GM08714 (cell line): Measurements from ENCODE around the gene ARF5.

Experiments used
- H3K4me3 ChIP-seq: fragments of 200-500 bp; sonication (Bioruptor generic); 2 replicates; pipeline ENCODE4 v1.5.1; 2014; ENCODE audit warnings: mild to moderate bottlenecking, low read length, inconsistent platforms
- ZNF274 ChIP-seq: IDR thresholded peaks from 2 replicates; pipeline ENCODE4 v1.6.1; 2012; ENCODE audit warnings: mild to moderate bottlenecking, low read depth, low read length

The ARF5 gene

GRCh38 chr7:127609297-127609696 is 21.1 kb downstream of the ARF5 start:
- no peak for TF ChIP-seq ZNF274

GRCh38 chr7:127612263-127612662 is 24.1 kb downstream of the ARF5 start:
- no peak for TF ChIP-seq ZNF274
- no peak overlapping the region for H3K4me3 ChIP-seq

More at GRCh38 chr7:127609297-127609696, 21.1 kb downstream of the ARF5 start:
- no peak overlapping the region for H3K4me3 ChIP-seq

- no peak overlapping the region for H3K4me3 ChIP-seq
- no peak for TF ChIP-seq ZNF274
Observed at GRCh38 chr7:127616724-127617123, 28.5 kb downstream of the ARF5 start.

GRCh38 chr7:127618042-127618441 is 29.8 kb downstream of the ARF5 start, which contains the start of gene PAX4:
Gene PAX4 (minus strand): TSS chr7:127618142. CDS start chr7:127615928, 2,214 bp downstream.
- no peak for TF ChIP-seq ZNF274
- H3K4me3 ChIP-seq: no peak within 1 kb of the TSS

GRCh38 chr7:127618775-127619174 is 30.6 kb downstream of the ARF5 start:
- no peak overlapping the region for H3K4me3 ChIP-seq
- no peak for TF ChIP-seq ZNF274

GRCh38 chr7:127619681-127620405 is 31.6 kb downstream of the ARF5 start:
- no peak overlapping the region for H3K4me3 ChIP-seq
- TF ChIP-seq ZNF274: no peak

GRCh38 chr7:127620406-127621233 is 32.4 kb downstream of the ARF5 start:
- no peak for TF ChIP-seq ZNF274
- H3K4me3 ChIP-seq: no peak overlapping the region

- no peak for TF ChIP-seq ZNF274
Observed at GRCh38 chr7:127625331-127625730, 37.1 kb downstream of the ARF5 start.

GRCh38 chr7:127628445-127628844 is 40.2 kb downstream of the ARF5 start:
- no peak for TF ChIP-seq ZNF274

More at GRCh38 chr7:127625331-127625730, 37.1 kb downstream of the ARF5 start:
- no peak overlapping the region for H3K4me3 ChIP-seq

GRCh38 chr7:127629268-127629854 is 41.1 kb downstream of the ARF5 start:
- H3K4me3 ChIP-seq: no peak overlapping the region
- no peak for TF ChIP-seq ZNF274

More at GRCh38 chr7:127628445-127628844, 40.2 kb downstream of the ARF5 start:
- H3K4me3 ChIP-seq: no peak overlapping the region

- TF ChIP-seq ZNF274: no peak
- no peak overlapping the region for H3K4me3 ChIP-seq
Observed at GRCh38 chr7:127632276-127632910, 44.2 kb downstream of the ARF5 start.

GRCh38 chr7:127635659-127636285 is 47.6 kb downstream of the ARF5 start:
- no peak for TF ChIP-seq ZNF274

GRCh38 chr7:127638197-127638596 is 50.0 kb downstream of the ARF5 start:
- no peak for TF ChIP-seq ZNF274
- H3K4me3 ChIP-seq: no peak overlapping the region

More at GRCh38 chr7:127635659-127636285, 47.6 kb downstream of the ARF5 start:
- H3K4me3 ChIP-seq: no peak overlapping the region
